HepG2 (cell line): ENCODE data around the gene GNAT2. TPM values are rescaled to one million over a fixed set of nuclear protein-coding genes. Genes with fewer than 3 reads are reported as not detected.

ENCODE experiments used
- BCL6 ChIP-seq: IDR thresholded peaks from 2 replicates; pipeline ENCODE4 v1.6.1; 2016; ENCODE audit warnings: missing genetic modification reagents, missing compliant biosample characterization
- EP300 ChIP-seq, 3 experiments: sonication (generic) in 1 of 3; formaldehyde crosslinking in 1 of 3; IDR thresholded peaks; 2 replicates each; pipeline versions ENCODE4 v1.5.1 to v1.6.1; 2011 to 2020; ENCODE audit warnings: low read depth in 2 of 3, low read length in 2 of 3, borderline replicate concordance in 1 of 3, improper control_type of control experiment in 1 of 3, mild to moderate bottlenecking in 1 of 3, missing genetic modification reagents in 1 of 3, moderate library complexity in 1 of 3
- ERF ChIP-seq: IDR thresholded peaks from 2 replicates; pipeline ENCODE4 v1.6.1; 2018; ENCODE audit warnings: missing biosample characterization, missing genetic modification reagents
- ESRRA ChIP-seq: sonication (generic); formaldehyde crosslinking; IDR thresholded peaks from 2 replicates; pipeline ENCODE4 v1.5.1; 2020; ENCODE audit warnings: mild to moderate bottlenecking, low read depth, missing genetic modification reagents
- GMEB1 ChIP-seq: sonication (generic); formaldehyde crosslinking; IDR thresholded peaks from 2 replicates; pipeline ENCODE4 v1.5.1; 2020; ENCODE audit warnings: missing genetic modification reagents, mild to moderate bottlenecking, borderline replicate concordance
- HNF4A ChIP-seq: sonication (generic); formaldehyde crosslinking; IDR thresholded peaks from 2 replicates; pipeline ENCODE4 v1.4.0; 2020; ENCODE audit warnings: missing genetic modification reagents
- KAT8 ChIP-seq: IDR thresholded peaks from 2 replicates; pipeline ENCODE4 v1.6.1; 2016; ENCODE audit warnings: missing genetic modification reagents, missing compliant biosample characterization
- MEF2D ChIP-seq: sonication (generic); formaldehyde crosslinking; IDR thresholded peaks from 2 replicates; pipeline ENCODE4 v1.5.1; 2020; ENCODE audit warnings: mild to moderate bottlenecking, missing genetic modification reagents
- MNT ChIP-seq: fragments of 450-650 bp; IDR thresholded peaks from 2 replicates; pipeline ENCODE4 v1.6.1; 2016
- PATZ1 ChIP-seq: sonication (generic); formaldehyde crosslinking; IDR thresholded peaks from 2 replicates; pipeline ENCODE4 v1.4.0; 2020; ENCODE audit warnings: missing genetic modification reagents
- PAXIP1 ChIP-seq: sonication (generic); formaldehyde crosslinking; conservative IDR thresholded peaks from 2 replicates; pipeline ENCODE4 v1.4.0; 2020; ENCODE audit warnings: mild to moderate bottlenecking, missing genetic modification reagents, moderate library complexity
- RXRB ChIP-seq: IDR thresholded peaks from 2 replicates; pipeline ENCODE4 v1.6.1; 2016; ENCODE audit warnings: borderline replicate concordance, missing genetic modification reagents, missing compliant biosample characterization
- SALL1 ChIP-seq: sonication (generic); formaldehyde crosslinking; IDR thresholded peaks from 2 replicates; pipeline ENCODE4 v1.8.0; 2022; ENCODE audit warnings: mild to moderate bottlenecking, missing genetic modification reagents
- ZEB1 ChIP-seq: IDR thresholded peaks from 2 replicates; pipeline ENCODE4 v1.6.1; 2012; ENCODE audit warnings: mild to moderate bottlenecking, low read depth, inconsistent platforms; ENCODE audit not compliant: insufficient replicate concordance
- ZNF12 ChIP-seq: sonication (generic); formaldehyde crosslinking; IDR thresholded peaks from 2 replicates; pipeline ENCODE4 v1.5.0; 2020; ENCODE audit warnings: missing genetic modification reagents
- ZNF292 ChIP-seq: sonication (generic); formaldehyde crosslinking; IDR thresholded peaks from 2 replicates; pipeline ENCODE4 v1.8.1; 2022; ENCODE audit warnings: mild to moderate bottlenecking, low read depth, missing genetic modification reagents, borderline replicate concordance
- ZNF296 ChIP-seq: sonication (generic); formaldehyde crosslinking; conservative IDR thresholded peaks from 2 replicates; pipeline ENCODE4 v1.5.0; 2020; ENCODE audit warnings: mild to moderate bottlenecking, missing genetic modification reagents
- ZNF558 ChIP-seq: sonication (generic); formaldehyde crosslinking; IDR thresholded peaks from 2 replicates; pipeline ENCODE4 v1.9.0; 2022; ENCODE audit warnings: mild to moderate bottlenecking, missing genetic modification reagents, borderline replicate concordance
- ZNF772 ChIP-seq: sonication (generic); formaldehyde crosslinking; IDR thresholded peaks from 2 replicates; pipeline ENCODE4 v1.5.0; 2020; ENCODE audit warnings: mild to moderate bottlenecking, missing genetic modification reagents
- polyA plus RNA-seq, 8 experiments: library from polyadenylated mRNA; depleted of rRNA in 3 of 8; stranded (reverse) in 7 of 8; unstranded in 1 of 8; fragments of >200 nt; fragmentation: Illumina TruSeq in 4 of 8; extraction: Trizol in 4 of 8; gene quantifications; 2 replicates each; pipeline versions ENCODE4 v1.2.1 to v1.2.3, GENCODE V29; 2011 to 2016; ENCODE audit warnings: low read depth in 4 of 8, missing spikeins in 1 of 8, mixed read lengths in 1 of 8; ENCODE audit not compliant: insufficient read depth in 1 of 8
- total RNA-seq, 5 experiments: library from RNA; depleted of rRNA; stranded (reverse); fragments of >200 nt; fragmentation: Illumina TruSeq; extraction: Trizol; gene quantifications; 2 replicates each; pipeline ENCODE4 v1.2.3, GENCODE V29; 2016; ENCODE audit warnings: low read depth in 1 of 5

GNAT2 gene
- total and polyA plus RNA-seq, 2 of the 13 experiments (the other 11 are each of a cell fraction or from before 2014, with no cell fraction given): 0.08 to 0.20 TPM

GRCh38 chr1:109618661-109619575 is 498 bp downstream of the GNAT2 start (continued):
- TF ChIP-seq PAXIP1 (CRISPR knock-in tag) (peak; percentile 97), EP300 (IDR thresholded peaks at IDR 0.05; ENCODE audit: low read depth in 2 of 2, low read length in 2 of 2) (peak in 1 of 2 experiments; percentile 70; a peak in 2 of 4 replicates), EP300 (CRISPR knock-in tag; IDR thresholded peaks at IDR 0.05; ENCODE audit: borderline replicate concordance) (no peak), GMEB1 (0 out of 2 replicates have a peak, but pooled peaks have one; percentile 5), BCL6 (CRISPR knock-in tag) (peak; percentile 70), MEF2D (CRISPR knock-in tag) (peak; percentile 79), SALL1 (CRISPR knock-in tag) (peak; percentile 86), ZEB1 (peak; percentile 35), ERF (CRISPR knock-in tag) (no peak; the same call in 1 of the 2 replicates), ZNF558 (0 out of 2 replicates have a peak, but pooled peaks have one; percentile 59), PATZ1 (CRISPR knock-in tag) (peak; percentile 19; the same call in 1 of the 2 replicates), ESRRA (CRISPR knock-in tag) (0 out of 2 replicates have a peak, but pooled peaks have one; percentile 0), RXRB (peak; percentile 59; the same call in 1 of the 2 replicates), ZNF12 (CRISPR knock-in tag) (no peak), ZNF292 (CRISPR knock-in tag) (0 out of 2 replicates have a peak, but pooled peaks have one; percentile 12), HNF4A (CRISPR knock-in tag) (peak; percentile 91), MNT (no peak), ZNF772 (CRISPR knock-in tag) (0 out of 2 replicates have a peak, but pooled peaks have one; percentile 31), ZNF296 (CRISPR knock-in tag) (no peak), KAT8 (CRISPR knock-in tag) (peak; percentile 28; the same call in 1 of the 2 replicates)
